ENCODE data around the gene ISOC2. TPM values are rescaled to one million over a fixed set of nuclear protein-coding genes. Genes with fewer than 3 reads are reported as not detected.

The ISOC2 gene
- total and polyA plus RNA-seq, 9 of the 15 experiments (the other 6 are each of a cell fraction or from before 2014, with no cell fraction given), result 1.2 to 229 (median 58.3) TPM

DNA sequence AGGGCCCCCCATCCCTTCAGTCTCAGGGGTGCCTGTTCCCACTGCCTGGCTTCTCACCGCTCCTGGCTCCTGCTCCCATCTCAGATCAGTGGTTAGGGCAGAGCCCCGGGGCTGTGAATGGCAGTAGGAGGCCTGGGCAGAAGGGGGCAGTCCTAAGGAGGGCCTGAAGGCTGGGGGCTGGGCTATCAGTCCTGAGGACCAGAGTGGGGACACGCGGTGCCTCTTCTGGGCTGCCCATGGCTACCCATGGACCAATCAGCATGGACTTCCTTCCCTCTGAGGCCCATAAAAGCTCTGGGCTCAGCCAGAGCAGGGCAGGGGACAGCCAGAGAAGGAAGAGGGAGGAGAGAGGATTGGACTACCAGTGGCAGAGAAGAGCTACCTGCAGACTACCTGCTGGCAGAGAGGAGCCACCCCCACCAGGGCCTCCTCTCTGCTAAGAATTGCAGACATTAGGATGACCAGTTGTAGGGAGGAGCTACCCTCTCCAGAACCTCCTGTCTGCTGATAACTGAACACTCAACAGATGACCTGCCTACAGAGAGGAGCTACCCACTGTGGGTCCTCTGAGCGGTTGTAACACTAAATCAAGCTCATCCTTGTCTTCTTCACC lies 41.7 kb downstream of the ISOC2 start:
- CTCF ChIA-PET (ENCODE audit: low intra/inter-chr PET ratio), result no interaction called here
- H3K36me3 ChIP-seq (ENCODE audit: control insufficient read depth, insufficient read depth, low read length), result no peaks in the 10 kb centered on the region
- no peak overlapping the region for H3K27ac ChIP-seq (ENCODE audit: extremely low read depth, low read depth, low read length)
- WGBS (ENCODE audit: insufficient coverage, low coverage, missing lambda C conversion rate), result 10% methylated on average over 5 of the region's 5 CpGs
- in situ Hi-C loops (cut with MboI) (no loop called here), intact Hi-C loops (cut with micrococcal nuclease) (loop anchor here (10.0 kb wide), 1 partner anchor 335 kb away; no protein-coding TSS in a partner anchor)
- TF ChIP-seq, protein P1, sequence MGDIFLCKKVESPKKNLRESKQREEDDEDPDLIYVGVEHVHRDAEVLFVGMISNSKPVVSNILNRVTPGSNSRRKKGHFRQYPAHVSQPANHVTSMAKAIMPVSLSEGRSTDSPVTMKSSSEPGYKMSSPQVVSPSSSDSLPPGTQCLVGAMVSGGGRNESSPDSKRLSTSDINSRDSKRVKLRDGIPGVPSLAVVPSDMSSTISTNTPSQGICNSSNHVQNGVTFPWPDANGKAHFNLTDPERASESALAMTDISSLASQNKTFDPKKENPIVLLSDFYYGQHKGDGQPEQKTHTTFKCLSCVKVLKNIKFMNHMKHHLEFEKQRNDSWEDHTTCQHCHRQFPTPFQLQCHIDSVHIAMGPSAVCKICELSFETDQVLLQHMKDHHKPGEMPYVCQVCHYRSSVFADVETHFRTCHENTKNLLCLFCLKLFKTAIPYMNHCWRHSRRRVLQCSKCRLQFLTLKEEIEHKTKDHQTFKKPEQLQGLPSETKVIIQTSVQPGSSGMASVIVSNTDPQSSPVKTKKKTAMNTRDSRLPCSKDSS (IDR thresholded peaks at IDR 0.05; ENCODE audit: low read depth, partially characterized antibody), result peak; percentile 60
- TF ChIP-seq CBX3 (IDR thresholded peaks at IDR 0.05; ENCODE audit: borderline replicate concordance in 1 of 2, low read length in 2 of 2) (peak in 1 of 2 experiments; percentile 60; a peak in 1 of 3 replicates), TRIM28 (IDR thresholded peaks at IDR 0.05) (peak; percentile 76; the same call in 1 of the 2 replicates), CEBPG (CRISPR knock-in tag; IDR thresholded peaks at IDR 0.05) (no peak), CEBPG (tag; conservative IDR thresholded peaks at IDR 0.05 in 1 of 2, IDR thresholded peaks at IDR 0.05 in 1 of 2) (no peak)
- peaks cover 8 to 9% of the 10 kb centered on the region in 2 experiments for H3K27me3 ChIP-seq (ENCODE audit: control insufficient read depth in 2 of 2, insufficient read depth in 2 of 2, low read length in 2 of 2)
- ATAC-seq (no peak; the same call in 2 of the 3 replicates), DNase-seq (ENCODE audit: extremely low read depth in 1 of 4, low spot score in 3 of 4) (no peak), FAIRE-seq (no peak)
- no peak overlapping the region for H3K9ac ChIP-seq (ENCODE audit: insufficient read depth in 1 of 2, low read depth in 2 of 2, low read length in 2 of 2)
- no peaks in the 10 kb centered on the region for H3K79me2 ChIP-seq (ENCODE audit: control insufficient read depth, insufficient read depth, low read length)
- peaks cover 7% of the 10 kb centered on the region; the same call in 1 of the 2 replicates for H3K9me3 ChIP-seq (replicated peaks; ENCODE audit: control insufficient read depth, insufficient read depth, low read depth, low read length)
- no peak overlapping the region for H3K4me2 ChIP-seq (ENCODE audit: insufficient read depth, low read length)
- no TSS peak for BruUV-seq (replicated peaks)
- POLR2A ChIA-PET, result interaction anchor here (0.8 to 2.5 kb wide), 4 partner anchors 9 to 20 kb away, joined by 3 to 14 read pairs (median 6); partner anchors contain the start of gene UBE2S
- H3K4me1 ChIP-seq (replicated peaks in 1 of 2; ENCODE audit: control insufficient read depth in 2 of 2, insufficient read depth in 2 of 2, low read length in 2 of 2), result peaks cover 4 to 10% of the 10 kb centered on the region in 2 experiments; a peak in 3 of 5 replicates
- no peaks in the 10 kb centered on the region for H4K20me1 ChIP-seq (replicated peaks; ENCODE audit: control insufficient read depth, insufficient read depth, low read length)
- H3K9me1 ChIP-seq (ENCODE audit: control insufficient read depth, insufficient read depth, low read length), result no peaks in the 10 kb centered on the region
- H2AFZ ChIP-seq (ENCODE audit: low read depth, low read length), result no peak overlapping the region
- H3K4me3 ChIP-seq, result no peak overlapping the region
